HG03469 (cell line): ENCODE results near the gene KCNIP2.

Source experiments
- ATAC-seq: cut with Tn5 transposase; IDR thresholded peaks from one replicate; pipeline ENCODE4 v1.9.1; 2021; ENCODE audit warnings: mild to moderate bottlenecking, moderate library complexity, moderate number of reproducible peaks; ENCODE audit not compliant: unreplicated experiment

The KCNIP2 gene

GRCh38 chr10:101843032-101844021 is at the start of gene KCNIP2:
TSS of gene KCNIP2 (minus strand) at chr10:101843800. CDS start at chr10:101843568, 232 bp downstream.
- no peak for ATAC-seq

DNA sequence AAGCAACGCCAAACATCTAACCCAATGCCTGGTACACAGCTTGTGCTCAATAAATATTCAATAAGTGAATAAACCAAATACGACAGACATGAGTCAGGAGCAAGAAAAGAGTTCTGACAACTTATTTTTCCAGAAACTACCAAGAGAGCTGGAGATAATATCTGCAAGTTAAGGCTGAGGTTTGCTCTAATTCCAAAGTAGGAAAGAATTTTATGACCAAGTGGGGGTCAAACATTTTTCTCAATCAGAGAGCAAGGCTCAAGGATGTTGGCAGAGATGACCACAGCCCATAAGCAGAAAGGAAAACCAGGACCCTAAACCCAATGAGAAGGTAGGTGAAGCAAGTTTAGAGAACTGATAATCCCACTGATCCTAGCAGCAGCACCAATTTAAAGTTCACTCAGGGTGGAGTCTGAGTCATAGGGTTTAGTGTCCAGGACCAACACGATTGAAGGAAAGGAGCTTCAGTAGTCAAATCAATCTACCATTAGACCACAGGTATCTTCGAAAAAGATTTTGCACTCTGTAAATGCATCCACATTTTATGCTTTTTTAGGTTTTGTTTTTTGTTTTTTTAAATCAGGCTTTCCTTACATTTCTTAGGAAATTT is 49.3 kb upstream of the KCNIP2 start:
- no peak for ATAC-seq

DNA sequence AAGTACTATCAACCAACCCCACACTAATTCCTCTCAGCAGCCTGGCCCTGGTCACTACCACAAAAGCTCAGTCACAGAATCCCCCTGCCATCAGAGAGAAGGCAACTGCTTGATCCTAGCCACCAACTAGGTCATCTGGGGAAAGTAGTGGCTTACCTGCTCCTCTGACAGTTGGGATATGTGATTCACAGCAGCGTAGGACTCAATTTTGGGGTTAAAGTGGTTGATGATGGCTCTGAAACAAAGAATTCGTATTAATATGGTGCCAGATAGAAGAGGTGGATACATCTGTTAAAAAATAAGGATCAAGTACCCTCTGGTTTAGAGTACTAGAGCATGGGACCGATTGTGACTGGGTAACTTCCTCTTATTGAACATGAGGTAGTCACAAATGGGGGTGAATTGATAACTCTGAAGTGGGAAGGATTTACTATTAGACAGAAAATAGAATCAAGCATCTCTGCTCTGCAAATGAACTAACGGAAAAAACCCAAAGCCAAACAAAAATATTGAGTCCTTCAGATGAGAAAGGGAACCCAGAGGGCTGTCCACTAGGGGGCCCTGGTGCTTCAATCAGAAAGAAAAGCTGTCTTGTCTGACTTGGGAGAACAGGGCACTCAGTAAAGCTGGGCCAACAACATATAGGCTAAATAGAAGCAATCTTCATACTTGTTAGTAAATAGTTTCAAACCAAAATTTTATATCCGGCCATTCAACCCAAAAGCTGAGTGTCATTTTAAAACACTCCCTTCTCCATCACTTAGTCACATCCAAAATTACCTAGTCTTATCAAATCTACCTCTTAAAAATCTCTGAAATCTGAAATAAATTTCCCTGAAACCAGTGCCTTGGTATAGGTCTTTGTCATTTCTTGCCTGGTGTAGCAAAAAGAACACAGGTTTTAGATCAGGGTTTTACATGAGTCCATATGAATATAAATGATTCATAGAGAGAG is 45.9 kb upstream of the KCNIP2 start:
- no peak for ATAC-seq

DNA sequence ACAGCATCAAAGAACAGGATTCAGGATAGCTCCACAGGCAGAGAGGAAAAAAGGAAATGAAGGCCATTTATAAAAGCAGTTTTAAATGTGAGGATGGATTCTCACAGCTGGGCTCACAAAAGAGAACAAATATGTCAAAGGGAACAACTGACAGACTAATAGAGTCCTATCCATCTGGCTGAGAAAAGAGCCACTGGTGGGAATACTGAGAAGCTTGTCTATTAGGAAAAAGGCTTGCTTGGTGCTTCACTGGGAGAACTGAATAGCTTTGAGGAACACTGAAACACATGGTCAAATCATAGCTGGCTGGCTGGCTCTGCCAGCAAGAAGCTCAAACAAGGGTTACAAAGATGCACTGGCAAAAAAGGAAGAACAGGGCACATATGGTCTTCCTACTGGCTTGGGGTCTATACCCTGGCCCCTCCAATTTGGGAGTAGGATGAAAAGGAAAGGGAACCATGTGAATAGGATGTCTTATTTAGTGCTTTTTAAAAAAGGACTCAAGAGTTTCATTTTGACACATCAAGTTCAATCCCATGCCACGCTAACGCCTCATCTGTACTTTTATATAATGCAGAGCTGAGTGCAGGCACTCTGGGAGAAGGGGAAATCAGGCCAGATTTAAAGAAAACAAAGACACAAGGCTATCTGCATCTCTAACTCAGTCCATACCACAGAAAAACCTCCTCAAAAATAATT is 44.8 kb upstream of the KCNIP2 start:
- ATAC-seq, result no peak

- ATAC-seq, result no peak
Observed at GRCh38 chr10:101887775-101888174, 44.2 kb upstream of the KCNIP2 start.

DNA sequence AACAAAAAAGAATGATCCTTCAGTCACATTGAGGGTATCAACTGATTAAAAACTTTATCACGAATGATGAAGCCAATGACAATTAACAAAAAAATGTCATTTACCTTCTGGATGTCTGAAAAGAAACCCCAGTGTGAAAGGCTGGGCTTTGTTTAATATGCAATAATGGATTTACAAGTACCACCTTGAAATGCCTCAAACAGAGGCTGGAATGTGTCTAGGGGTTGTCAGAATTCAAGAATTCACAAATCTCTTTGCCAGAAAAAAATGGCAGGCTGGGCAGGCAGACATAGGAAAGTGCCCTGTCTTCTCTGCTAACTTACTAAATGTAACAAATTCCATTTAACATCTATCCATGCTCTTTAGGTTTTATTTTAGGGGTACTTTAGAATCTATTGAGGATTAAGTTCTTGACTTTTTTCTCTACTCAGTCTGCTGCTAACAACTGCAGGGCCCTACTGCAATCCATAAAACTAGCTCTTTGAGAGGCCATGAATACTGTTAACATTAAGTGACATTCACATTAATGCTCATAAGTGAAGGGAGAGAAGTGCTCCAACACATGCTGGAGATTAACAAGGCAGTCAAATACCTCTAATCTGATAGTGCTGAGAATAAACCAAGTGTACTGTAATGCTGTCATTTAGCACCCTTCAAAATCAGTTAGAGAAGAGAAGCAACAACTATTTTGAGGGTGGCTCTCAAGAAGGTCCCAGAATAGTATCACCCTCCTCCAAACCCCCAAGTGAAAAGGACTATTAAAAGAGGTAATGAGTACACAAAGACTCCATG is 43.1 kb upstream of the KCNIP2 start:
- ATAC-seq, result no peak

GRCh38 chr10:101881036-101881774 is 37.6 kb upstream of the KCNIP2 start:
- no peak for ATAC-seq

- no peak for ATAC-seq
Observed at GRCh38 chr10:101880232-101880573, 36.6 kb upstream of the KCNIP2 start.

- ATAC-seq, result no peak
Observed at GRCh38 chr10:101879456-101880231, 36.0 kb upstream of the KCNIP2 start.

- no peak for ATAC-seq
Observed at GRCh38 chr10:101878869-101879268, 35.3 kb upstream of the KCNIP2 start.

DNA sequence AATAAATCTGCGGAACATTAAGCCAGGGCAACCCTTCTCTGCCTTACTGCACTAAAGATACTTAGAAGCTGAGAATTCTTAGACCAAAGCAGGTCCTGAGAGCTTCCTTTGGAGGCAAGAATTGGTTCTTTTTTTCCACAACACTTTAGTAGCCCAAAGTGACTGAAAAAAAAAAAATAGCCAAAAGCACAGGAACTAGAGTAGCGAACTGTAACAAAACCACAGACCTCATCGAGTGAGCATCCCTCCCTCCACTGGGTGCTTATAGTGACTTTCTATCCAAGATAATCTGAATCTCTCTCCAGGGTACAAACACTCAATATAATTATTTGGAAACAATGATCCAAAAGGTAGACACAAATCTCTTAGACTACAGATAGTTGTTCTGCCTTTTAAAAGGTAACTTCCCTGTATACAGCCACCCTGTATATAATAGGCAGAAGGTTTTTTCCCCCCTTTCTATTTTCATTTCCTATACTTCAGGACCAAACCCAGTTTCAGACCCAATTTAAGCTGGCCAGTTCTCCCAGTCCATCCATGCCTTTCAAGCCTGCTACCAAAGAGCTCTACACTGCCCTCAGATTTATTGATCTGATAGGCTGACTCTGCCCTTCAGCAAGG is 31.6 kb upstream of the KCNIP2 start:
- ATAC-seq, result no peak

DNA sequence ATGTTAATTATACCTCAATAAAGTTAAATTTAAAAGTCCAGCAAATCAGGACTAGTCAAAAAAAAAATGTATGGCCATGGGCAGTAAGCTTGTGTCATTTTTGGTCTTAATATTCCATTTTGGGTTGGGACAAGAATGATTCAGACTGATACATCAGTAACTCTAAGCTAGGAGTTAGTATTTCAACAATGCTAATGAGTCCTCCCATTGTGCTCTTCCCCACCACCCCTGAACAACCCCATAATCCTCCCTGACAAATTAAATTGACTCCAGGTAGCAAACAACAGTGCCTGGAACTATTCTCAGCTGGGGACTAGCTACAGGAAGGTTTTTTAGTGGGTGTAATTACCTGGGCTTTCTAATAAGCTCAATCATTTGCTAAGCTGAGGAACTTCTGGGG is 30.7 kb upstream of the KCNIP2 start:
- no peak for ATAC-seq

GRCh38 chr10:101867931-101868330 is 24.3 kb upstream of the KCNIP2 start:
- ATAC-seq, result no peak

GRCh38 chr10:101859530-101859929 is 15.9 kb upstream of the KCNIP2 start:
- no peak for ATAC-seq

GRCh38 chr10:101858723-101859500 is 15.3 kb upstream of the KCNIP2 start:
- ATAC-seq, result no peak

DNA sequence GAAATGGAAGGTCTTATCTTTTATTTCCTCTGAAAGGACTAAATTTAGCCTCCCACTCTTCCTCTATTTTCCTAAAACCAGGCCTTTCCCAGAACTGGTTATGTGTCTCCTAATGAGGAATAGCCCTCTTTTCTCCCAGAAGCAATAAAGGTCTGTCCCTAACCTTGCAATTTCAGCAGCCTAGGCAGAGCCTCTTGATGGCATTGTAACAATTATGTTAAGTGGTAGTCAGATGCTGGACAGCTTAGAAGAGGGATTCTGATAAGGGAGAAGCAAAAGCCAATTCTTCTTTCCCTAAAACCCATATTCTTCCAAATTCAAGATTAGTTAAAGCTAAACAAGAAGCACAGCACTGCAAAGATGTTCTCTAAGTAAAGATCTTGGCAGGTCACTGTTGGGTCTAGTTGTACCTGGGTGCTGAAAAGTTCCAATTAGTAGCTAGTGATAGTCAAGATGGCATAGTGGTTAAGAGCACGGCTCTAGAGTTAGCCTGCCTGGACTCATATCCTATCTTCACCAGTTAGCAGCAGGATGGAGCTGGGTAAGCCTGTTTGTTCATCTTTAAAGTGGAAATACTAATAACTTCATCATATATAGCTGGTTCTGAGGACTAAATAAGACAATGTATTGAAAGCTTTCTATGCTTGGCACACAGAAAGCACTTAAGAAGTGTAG is 14.3 kb upstream of the KCNIP2 start:
- ATAC-seq, result no peak
